HT1080 (cell line): ENCODE measurements around the gene LAMB4. TPM values are rescaled to one million over a fixed set of nuclear protein-coding genes. Genes with fewer than 3 reads are reported as not detected.

Source experiments
- DNase-seq: peaks from one replicate; pipeline ENCODE4 v3.0.0-alpha.2; 2015; ENCODE audit warnings: low read depth
- total RNA-seq: library from RNA; depleted of rRNA; stranded (reverse); fragments of >200 nt; shearing (Covaris generic); gene quantifications from 2 replicates; pipeline ENCODE4 v1.2.3, GENCODE V29; 2014

Gene LAMB4
- total RNA-seq, 1 experiment from 2014 or later, result 0.06 TPM

DNA sequence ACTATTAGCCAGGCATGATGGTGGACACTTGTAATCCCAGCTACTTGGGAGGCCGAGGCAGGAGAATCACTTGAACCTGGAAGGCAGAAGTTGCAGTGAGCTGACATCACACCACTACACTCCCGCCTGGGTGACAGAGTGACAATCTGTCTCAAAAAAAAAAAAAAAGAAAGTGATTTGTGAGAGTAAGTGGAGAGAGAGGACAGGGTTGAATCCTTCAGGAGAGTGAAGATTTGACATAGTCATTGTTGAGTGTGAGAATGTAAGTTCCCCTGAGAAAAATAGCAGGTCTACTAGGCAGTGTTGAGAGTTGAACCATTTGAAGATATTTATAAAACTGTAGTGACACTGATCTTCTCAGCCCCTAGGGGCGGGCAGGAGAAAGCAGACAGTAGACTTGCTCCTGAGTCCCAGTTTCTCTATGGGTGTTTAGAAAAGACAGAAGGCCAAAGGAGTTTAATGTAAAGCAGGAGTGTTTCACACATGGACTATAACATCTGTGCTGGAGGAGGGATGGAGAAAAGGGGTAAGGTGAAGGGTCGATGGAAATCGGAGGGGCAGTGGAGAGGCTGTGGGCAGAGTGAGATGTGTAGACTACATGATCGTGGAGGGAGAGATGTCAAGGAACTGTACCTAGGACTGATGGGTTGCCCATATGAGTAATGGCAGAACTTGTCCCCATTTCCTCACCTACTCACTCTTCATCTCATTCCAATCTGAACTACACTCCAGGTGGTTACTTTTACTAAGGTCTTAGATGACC, 13.7 kb upstream of the LAMB4 start:
- no peak for DNase-seq

DNA sequence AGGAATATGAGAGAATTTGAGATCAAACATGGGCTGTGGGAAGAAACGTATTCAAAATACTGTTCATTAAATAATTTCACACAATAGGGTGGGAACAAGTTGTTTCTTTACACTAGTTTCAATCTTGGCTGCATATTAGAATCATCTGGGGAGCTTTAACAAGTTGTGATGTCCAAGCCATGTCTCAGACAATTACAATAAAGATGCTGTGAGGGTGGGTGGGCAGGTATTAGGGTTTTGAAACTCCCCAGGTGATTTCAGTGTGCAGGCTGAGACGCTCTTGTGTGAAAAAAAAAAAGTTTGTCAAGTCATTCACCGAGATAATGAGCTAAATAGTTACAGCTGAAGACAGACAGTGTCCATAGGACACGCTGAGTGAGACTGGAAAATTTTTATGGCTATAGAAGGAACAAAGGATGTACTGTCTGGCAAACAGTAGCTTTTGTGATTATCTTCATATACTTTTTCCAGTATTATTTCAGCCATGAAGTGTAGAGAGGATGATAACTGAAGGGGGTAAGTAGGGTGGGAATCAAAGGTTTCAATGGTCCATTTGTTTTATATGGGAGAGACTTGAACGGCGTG, 12.6 kb upstream of the LAMB4 start:
- no peak for DNase-seq

DNA sequence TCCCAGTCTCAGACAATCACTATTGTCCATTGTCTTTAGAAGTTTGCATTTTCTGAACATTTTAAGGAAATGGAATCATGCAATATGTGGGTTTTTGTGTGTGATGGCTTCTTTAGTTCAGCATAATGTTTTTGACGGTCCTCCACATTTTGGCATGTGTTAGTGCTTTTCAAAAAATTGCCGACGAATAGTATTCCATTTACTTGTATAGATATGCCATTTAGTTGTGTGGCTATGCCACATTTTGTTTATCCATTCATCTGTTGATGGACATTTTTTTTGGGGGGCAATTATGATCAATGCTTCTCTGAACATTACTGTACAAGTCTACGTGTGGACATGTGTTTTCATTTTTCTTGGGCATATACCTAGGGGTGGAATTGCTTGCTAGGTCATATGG, 12.0 kb upstream of the LAMB4 start:
- DNase-seq, result no peak

DNA sequence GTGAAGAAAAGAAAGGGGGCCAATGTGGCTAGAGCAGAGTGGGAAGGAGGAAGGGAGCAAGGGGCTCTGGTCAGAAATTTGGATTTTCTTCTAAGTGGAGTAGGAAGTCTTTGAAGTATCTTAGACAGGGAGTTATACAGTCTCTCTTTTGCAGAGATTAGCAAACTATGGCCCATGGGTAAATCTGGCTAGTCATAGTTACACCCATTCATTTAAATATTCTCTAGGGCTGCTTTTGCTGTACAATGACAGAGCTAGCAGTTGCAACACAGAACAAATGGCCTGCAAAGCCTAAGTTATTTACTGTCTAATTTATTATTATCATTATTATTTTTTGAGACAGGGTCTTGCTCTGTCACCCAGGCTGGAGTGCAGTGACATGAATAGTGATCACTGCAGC, 10.5 kb upstream of the LAMB4 start:
- DNase-seq, result no peak

DNA sequence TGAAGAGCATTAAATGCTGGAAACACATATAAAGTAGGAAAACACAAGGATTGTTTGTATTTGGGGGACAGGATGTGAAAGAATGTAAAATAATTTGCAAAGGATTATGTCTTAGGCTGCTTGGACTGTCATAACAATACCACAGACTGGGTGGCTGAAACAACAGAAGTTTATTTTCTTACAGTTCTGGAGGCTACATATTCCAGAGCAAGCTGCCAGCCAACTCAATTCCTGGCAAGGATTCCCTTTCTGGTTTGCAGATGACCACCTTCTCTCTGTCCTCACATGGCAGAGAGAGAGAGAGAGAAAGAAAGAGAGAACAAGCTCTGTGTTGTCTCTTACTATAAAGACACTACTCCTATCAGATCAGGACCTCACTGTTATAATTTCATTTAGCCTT, 8.8 kb upstream of the LAMB4 start:
- DNase-seq, result no peak

DNA sequence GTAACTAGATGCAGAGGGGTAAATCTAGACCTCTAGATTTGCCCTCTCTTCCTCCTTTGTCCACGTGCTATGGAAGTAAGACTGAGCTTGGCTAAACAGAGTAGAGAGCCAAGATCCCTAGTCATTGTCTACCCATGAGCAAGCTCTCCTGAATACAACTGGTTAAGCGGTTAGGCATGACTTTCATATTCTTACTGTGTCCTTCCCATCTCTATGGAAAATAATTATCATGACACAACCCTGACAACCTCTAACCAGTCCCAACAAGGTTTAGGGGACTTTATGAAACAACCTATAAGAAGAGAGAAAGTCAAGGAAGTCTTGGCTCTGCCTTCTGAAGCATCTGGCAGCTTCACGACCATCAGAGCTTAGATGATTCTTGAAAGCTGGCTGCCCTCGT, 7.8 kb upstream of the LAMB4 start:
- no peak for DNase-seq

DNA sequence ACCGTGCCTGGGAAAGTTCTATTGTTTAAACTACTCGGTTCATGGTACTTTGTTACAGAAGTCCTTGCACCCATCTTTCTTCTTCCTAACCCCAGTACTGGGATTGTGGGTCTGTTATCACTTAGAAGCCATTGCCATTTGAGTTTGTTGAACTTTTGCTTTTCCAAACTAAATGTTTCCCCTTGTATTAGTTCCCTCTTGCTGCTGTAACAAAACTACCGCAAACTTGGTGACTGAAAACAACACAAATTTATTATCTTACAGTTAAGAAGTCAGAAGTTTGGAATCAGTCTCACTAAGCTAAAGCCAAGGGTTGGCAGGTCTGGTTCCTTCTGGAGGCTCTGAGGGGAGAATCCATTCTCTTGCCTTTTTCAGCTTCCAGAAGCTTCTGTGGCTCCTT, 6.9 kb upstream of the LAMB4 start:
- no peak for DNase-seq

DNA sequence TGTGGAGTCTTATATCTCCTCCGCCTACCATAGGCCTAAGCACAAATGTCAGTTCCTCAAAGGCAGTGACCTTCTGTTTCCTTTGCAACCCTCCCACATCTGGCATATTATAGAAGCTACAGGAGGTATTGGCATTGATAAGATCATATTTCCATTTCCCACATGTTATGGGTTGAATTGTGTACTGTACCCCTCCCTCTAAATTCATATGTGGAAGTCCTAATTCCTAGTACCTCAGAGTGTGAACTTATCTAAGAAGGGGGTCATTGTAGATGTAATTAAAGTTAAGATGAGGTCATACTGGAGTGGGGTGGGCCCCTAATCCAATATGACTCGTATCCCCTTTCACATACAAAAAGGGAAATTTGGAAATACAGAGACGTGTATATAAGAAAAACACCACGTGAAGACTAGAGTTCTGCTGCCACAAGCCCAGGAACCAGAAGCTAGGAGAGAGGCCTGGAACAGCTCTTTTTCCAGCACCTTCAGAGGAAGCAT, 6.1 kb upstream of the LAMB4 start:
- peak; percentile 15 for DNase-seq

DNA sequence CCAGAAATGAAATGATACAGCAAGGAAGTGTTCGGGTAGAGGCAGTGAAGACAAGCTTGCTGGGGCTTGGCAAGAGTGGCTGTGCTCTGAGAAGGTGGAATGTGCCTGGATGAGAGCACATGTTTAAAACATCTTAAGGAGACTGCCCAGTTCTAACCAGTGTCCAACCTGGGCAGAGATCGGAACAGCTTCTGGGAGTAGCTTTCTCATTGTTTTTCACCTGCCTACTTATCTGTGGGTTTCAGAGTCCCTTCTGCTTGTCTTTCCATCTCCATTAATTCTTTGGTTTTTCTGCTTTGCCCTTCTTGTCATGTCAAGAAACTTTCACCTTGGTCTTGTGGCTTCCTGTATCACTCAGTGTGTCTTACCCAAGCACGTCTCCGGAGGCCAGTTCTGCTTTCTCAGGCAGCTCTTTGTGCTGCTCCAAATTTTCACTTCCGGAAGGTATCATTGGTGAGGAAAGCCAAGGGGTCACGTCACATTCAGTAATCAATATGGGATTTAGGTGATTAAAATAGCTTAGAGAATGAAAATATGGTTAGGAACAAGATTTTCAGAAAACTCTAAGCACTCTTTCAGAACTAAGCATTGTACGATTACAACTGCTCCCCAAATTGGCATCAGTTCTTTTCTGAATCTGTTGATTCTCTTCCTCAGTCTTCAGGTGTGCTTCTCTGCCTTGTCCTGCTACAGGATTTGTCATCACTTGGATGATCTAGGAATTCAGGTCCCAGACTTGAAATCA, 5.5 kb upstream of the LAMB4 start:
- DNase-seq, result no peak

DNA sequence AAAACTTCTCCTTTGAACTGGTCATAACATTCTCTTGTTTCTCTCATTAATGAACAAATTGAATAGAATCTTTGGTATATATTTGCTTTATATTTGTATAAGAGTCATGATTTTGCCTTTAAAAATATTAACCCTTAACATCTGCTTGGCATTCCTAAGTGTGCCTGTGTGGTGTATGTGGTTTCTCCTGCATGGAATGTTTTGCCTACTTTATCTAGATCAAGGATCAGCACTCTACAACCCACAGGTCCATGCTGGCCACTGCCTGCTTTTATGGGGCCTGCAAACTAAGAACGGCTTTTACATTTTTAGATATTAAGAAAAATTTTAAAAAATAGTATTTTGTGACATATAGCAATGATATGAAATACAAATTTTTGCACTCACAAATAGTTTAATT, 4.3 kb upstream of the LAMB4 start:
- DNase-seq, result no peak

DNA sequence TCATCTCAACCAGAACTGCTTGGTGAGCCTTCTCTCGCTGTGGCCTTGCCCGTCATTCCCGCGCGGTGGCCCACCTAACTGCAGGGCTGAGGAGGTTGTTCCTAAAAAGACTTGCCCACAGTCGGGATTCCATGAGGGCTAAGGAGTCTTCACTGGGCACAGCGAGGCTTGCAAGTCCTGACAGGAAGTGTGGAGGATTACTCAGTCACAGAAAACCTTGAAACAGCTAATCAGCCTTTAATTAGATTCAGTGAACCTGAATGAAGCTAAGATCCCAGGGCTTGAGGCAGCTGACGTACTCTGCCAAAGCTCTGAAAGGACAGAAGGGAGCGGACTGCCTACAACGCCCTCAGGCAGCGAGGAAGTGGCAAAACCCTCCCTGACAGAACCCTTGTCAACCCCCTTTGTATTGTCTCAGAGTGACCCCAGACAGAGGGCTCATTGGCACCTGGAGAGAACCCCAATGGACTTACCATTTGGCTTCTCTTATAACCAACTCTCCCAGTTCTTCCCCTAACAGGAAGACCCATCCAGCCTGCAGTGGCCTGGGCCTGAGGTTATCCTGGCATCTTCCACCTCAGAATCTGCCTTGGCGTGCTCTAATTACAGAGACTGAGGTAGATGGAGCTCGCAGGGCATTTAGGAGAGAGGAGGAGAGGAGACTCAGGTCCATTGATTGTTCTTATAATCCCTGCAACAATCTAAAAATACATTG, 2.5 kb upstream of the LAMB4 start:
- no peak for DNase-seq

DNA sequence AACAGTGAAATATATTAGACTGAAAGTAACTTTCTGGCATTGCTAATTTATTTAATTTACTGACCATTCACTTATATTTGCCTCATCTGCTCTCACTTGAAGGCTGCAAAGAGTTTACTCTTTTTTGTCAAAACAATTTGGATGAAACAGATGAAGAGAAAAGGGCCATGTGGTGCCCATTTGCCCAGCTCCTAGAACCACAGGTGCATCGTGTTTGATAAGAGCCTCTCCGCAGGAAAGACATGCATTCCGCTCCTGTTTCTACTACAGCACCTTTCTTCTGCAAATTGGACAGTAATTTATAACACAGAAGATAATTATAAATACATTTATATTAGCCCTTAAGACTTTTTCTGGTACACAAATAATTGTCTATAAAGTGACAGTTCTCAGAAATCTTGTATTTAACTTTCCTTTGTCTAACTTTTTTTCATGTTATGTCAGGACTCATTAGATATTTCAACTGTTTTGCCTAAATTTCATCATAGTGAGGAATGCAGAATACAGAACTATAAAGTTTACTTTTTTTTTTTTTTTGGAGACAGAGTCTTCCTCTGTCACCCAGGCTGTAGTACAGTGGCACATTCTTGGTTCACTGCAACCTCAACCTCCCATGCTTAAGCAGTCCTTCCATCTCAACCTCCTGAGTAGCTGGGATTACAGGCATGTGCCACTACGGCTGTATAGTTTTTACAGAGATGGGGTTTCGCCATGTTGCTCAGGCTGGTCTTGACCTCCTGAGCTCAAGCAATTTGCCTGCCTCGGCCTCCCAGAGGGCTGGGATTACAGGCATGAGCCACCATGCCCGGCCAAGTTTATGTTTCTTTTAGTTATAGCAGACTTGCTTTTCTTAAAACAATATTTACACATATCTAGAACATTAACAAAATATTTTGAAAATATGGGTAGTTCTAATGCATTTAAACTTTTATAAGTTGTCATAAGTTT, 869 bp downstream of the LAMB4 start:
- DNase-seq, result no peak

DNA sequence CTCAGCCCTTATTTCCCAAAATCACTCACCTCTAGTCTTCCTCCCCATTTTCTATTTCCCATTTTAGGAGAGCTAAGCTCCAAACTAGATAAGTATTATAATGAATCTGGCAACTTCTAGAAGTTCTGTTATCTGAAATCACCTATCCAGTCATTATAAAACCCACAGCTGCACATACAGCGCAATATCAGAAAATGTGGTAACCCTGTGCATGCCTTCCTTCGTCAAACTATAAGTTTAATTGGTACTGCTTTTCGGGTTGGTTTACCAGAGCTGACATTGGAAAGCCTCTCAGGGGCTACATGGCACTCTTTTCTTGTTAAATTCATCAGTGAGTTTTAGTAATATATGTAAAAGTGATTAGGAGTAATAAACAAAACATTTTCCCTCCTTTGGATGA, 1.6 kb downstream of the LAMB4 start:
- DNase-seq, result no peak

DNA sequence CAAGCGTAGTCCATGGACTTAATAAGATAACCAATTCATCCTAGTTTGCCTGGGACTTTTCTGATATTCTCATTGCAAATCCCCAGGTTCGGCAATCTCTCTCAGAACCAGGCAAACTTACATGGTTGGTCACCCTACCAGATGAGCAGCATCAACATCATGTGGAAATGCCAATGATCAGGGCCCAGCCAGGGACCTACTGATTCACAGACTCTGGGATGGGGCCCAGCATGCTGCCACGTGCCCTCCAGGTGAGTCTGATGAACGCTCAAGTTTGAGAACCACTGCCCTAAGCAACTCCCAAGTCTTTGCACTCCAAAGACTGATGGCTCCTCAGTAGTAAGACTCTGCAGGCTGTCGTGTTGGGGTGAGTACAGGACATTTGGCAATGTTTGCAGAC, 2.7 kb downstream of the LAMB4 start:
- DNase-seq, result no peak

DNA sequence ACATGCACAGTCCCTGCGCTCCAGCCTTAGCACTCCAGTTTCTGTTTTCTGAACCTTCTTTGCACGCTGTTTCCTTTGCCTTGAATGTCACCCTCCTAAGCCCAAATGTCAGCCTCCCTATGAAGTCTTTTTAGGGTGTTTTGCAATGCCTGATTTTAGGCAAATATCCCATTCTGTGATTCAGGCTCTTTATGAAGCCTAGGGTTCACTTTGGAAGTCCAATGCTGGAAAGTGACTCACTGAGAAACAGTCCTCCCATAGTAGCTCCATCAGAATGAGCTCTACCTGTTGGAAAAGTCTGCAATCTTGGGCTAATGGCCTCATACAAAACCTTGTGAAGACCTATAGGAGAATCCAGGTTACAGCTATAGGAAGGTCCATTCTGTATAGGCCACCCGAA, 5.3 kb downstream of the LAMB4 start:
- DNase-seq, result no peak

DNA sequence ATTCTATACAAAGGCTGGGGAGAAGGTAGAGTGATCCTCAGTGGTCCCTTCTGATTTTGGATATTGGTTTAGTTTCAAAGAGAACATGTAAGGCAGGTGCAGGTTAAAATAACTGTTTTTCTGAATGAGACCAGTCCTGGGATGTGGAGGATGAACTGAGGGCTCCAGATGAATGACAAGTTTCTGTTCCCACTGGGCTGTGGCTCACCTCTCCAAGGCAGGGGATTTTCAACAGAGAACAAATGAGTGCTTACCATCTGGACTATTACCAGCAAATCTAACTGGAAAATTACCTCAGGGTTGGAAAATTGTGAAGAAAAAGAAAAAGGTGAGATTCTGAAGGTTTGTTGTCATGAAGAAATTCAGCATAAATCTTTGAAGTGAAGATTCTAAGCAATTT, 8.0 kb downstream of the LAMB4 start:
- DNase-seq, result no peak

DNA sequence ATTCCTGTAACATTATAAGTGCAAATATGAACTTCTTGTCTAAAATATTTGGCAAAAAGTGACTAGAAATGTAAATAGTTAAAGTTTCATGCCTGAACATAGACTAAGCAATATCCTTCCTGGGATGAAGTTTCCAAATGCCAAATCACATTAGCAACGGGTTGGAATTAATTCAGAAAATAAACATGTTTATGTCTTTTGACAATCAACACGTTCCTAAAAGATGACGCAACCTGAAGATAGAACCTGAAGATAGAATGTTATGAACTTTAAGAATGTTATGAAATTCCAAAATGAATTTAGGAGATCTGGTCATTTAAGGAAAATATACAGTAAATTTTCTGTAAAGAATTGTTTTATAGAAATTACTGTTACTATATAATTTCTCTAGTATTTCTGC, 9.2 kb downstream of the LAMB4 start:
- DNase-seq, result no peak

DNA sequence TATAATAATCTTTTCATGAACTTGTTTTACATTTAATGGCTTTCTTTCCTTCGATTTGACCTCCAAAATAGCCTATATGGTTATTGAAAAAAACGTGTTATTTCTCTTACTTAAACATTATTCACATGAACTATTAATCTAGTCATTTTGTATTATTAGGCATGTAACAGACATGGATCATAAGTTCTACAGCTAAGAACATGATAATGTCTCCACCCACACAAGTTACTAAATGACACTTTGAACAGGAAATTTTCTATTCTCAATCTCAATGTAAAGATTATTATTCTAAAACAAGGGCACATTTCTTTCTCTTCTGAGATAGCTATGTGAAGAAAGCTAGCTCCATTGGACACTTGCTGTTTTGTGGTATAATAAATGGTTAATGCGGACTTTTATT, 10.0 kb downstream of the LAMB4 start:
- no peak for DNase-seq

DNA sequence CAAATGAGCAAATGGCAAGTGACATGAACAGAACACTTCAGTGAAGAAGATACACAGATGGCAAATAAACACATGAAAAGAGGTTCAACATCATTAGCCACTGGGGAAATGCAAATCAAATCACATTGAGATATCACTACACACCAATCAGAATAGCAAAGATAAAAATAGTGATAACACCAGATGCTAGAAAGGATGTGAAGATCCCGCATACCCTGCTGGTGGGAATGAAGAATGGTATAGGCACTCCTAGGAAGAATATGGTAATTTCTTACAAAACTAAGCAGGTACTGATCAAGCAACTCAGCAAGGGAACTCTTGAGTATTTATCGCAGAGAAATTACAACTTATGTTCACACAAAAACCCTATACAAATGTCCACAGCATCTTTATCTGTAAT, 11.2 kb downstream of the LAMB4 start:
- no peak for DNase-seq

DNA sequence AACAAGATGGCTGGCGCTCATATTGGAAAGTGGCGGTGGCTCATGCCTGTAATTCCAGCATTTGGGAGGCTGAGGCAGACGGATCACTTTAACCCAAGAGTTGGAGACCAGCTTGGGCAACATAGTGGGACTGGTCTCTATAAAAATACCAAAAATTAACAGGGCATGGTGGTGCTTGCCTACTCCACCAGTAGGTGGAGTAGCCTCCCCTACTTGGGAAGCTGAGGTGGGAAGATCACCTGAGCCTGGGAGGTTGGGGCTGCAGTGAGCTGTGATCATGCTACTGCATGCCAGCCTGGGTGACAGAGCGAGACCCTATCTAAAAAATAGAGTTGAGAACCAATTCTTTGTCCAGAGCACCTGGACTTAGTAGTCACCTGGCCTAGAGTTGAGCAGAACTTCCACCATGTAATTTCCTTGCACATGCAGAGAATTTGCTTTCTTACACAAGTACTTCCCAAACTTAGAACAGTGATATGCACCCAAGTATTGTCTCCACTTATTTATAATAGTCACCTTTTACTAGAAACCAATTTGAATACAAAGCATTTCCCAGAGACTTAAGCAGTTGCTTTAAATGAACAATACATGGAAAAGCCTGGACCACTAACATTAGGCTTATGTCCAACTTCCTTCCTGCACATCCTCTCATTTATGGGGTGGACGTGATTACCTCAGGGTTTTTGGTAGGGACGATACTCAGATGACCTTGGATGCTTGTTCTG, 15.9 kb downstream of the LAMB4 start:
- no peak for DNase-seq
